Uterus (tissue), 4 donors: ENCODE data around the gene TSTD2. TPM values are rescaled to one million over a fixed set of nuclear protein-coding genes. Genes with fewer than 3 reads are reported as not detected.

Source experiments
- DNase-seq, 2 donors: peaks; one replicate each; pipeline ENCODE4 v3.0.0-alpha.2; 2019 to 2020
- H3K27ac ChIP-seq, 2 donors: fragments of 200-600 bp; sonication (generic); 1 replicate in 1 of 2; 2 replicates in 1 of 2; pipeline ENCODE4 v1.5.1; 2016 to 2018
- H3K27me3 ChIP-seq, 2 donors: fragments of 200-600 bp; sonication (generic); one replicate each; pipeline ENCODE4 v1.5.1; 2018 to 2019; ENCODE audit warnings: control low read depth in 1 of 2
- H3K36me3 ChIP-seq, 2 donors: fragments of 200-600 bp; sonication (generic); one replicate each; pipeline ENCODE4 v1.5.1; 2019; ENCODE audit warnings: control low read depth in 1 of 2
- H3K4me1 ChIP-seq, 2 donors: fragments of 200-600 bp; sonication (generic); one replicate each; pipeline ENCODE4 v1.5.1; 2018 to 2019; ENCODE audit warnings: control low read depth in 1 of 2
- H3K4me3 ChIP-seq, 2 donors: fragments of 200-600 bp; sonication (generic); 1 replicate in 1 of 2; 2 replicates in 1 of 2; pipeline ENCODE4 v1.5.1; 2018 to 2019; ENCODE audit warnings: mild to moderate bottlenecking in 1 of 2
- H3K9me3 ChIP-seq, 2 donors: fragments of 200-600 bp; sonication (generic); one replicate each; pipeline ENCODE4 v1.5.1; 2019; ENCODE audit warnings: control low read depth in 1 of 2
- CTCF ChIP-seq, 4 experiments: fragments of 200-600 bp in 2 of 4; fragments of 450-650 bp in 2 of 4; sonication (generic) in 2 of 4; IDR thresholded peaks; one replicate each; pipeline ENCODE4 v1.5.1; 2016 to 2019; ENCODE audit warnings: antibody characterized with exemption in 4 of 4, mild to moderate bottlenecking in 2 of 4, moderate library complexity in 1 of 4
- POLR2A ChIP-seq, 2 donors: fragments of 450-650 bp; IDR thresholded peaks; one replicate each; pipeline ENCODE4 v1.6.1; 2016; ENCODE audit warnings: antibody characterized with exemption in 2 of 2, mild to moderate bottlenecking in 1 of 2, moderate library complexity in 1 of 2
- intact Hi-C: fragments of 100-400 bp; cut with DNase I; formaldehyde crosslinking; loops from one replicate; pipeline ENCODE4 v1.15.1; 2023; ENCODE audit warnings: low total_unique reads
- total RNA-seq, 4 donors: library from RNA; depleted of rRNA in 3 of 4; stranded (reverse); fragments of >200 nt in 3 of 4; gene quantifications; one replicate each; pipeline versions ENCODE4 v1.1.0 to v1.2.4, GENCODE V29; 2014 to 2023
- donor health status: DM: yes; HTN: yes; CAD: no.

The TSTD2 gene
- total RNA-seq, 4 donors from 2014 or later: 9.0 to 35.8 (median 28.2) TPM

GRCh38 chr9:97670586-97670985, 37.4 kb upstream of the TSTD2 start:
- no peak for DNase-seq
- intact Hi-C loops: no loop called here
- H3K36me3 ChIP-seq: no peaks in the 10 kb centered on the region
- H3K4me3 ChIP-seq: no peak overlapping the region
- H3K27me3 ChIP-seq: no peaks in the 10 kb centered on the region
- H3K9me3 ChIP-seq: no peaks in the 10 kb centered on the region
- TF ChIP-seq CTCF (IDR thresholded peaks at IDR 0.05) (no peak), POLR2A (IDR thresholded peaks at IDR 0.05) (no peak)
- H3K27ac ChIP-seq: no peak overlapping the region
- H3K4me1 ChIP-seq: no peaks in the 10 kb centered on the region

DNA sequence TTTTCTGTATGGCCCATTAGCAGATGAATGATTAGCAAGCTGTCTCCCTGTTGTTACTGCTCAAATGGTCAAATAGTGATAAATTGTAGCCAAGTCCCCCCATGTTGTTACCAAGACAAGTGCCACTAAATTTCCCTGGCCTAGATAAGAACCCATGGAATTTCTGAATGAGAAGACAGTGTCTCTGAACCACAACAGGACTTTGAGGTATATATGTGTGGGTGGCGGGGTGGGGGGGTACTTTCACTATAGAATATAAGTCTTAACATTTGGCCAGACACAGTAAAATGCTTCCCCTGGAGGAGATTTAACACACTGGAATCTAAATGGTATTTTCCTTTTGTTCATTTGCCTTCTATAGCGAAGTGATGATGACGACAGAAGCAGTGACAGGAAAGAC, 35.3 kb upstream of the TSTD2 start:
- intact Hi-C loops: no loop called here
- H3K36me3 ChIP-seq: no peaks in the 10 kb centered on the region
- TF ChIP-seq POLR2A (IDR thresholded peaks at IDR 0.05) (no peak), CTCF (IDR thresholded peaks at IDR 0.05) (no peak)
- H3K27ac ChIP-seq: no peak overlapping the region
- no peaks in the 10 kb centered on the region for H3K4me1 ChIP-seq
- DNase-seq: no peak
- no peaks in the 10 kb centered on the region for H3K27me3 ChIP-seq
- H3K9me3 ChIP-seq: no peaks in the 10 kb centered on the region
- no peak overlapping the region for H3K4me3 ChIP-seq

- DNase-seq: no peak
- H3K4me1 ChIP-seq: no peaks in the 10 kb centered on the region
- no peaks in the 10 kb centered on the region for H3K36me3 ChIP-seq
- intact Hi-C loops: no loop called here
- TF ChIP-seq CTCF (IDR thresholded peaks at IDR 0.05): no peak
- TF ChIP-seq POLR2A (IDR thresholded peaks at IDR 0.05): no peak
- no peak overlapping the region for H3K27ac ChIP-seq
- no peak overlapping the region for H3K4me3 ChIP-seq
- no peaks in the 10 kb centered on the region for H3K9me3 ChIP-seq
- no peaks in the 10 kb centered on the region for H3K27me3 ChIP-seq
Observed at GRCh38 chr9:97666907-97667686, 33.9 kb upstream of the TSTD2 start.

- intact Hi-C loops: no loop called here
- no peaks in the 10 kb centered on the region for H3K9me3 ChIP-seq
- no peak for TF ChIP-seq CTCF (IDR thresholded peaks at IDR 0.05)
- no peaks in the 10 kb centered on the region for H3K36me3 ChIP-seq
- no peak overlapping the region for H3K4me3 ChIP-seq
- no peaks in the 10 kb centered on the region for H3K27me3 ChIP-seq
- no peaks in the 10 kb centered on the region for H3K4me1 ChIP-seq
- no peak for DNase-seq
- H3K27ac ChIP-seq: no peak overlapping the region
Observed at GRCh38 chr9:97665742-97666141, 32.6 kb upstream of the TSTD2 start.

- Histone ChIP-seq H3K9me3 (no peaks in the 10 kb centered on the region), H3K36me3 (no peaks in the 10 kb centered on the region), H3K4me1 (no peaks in the 10 kb centered on the region), H3K27ac (no peak overlapping the region), H3K4me3 (no peak overlapping the region), H3K27me3 (no peaks in the 10 kb centered on the region)
- DNase-seq: no peak
- intact Hi-C loops: no loop called here
- no peak for TF ChIP-seq CTCF (IDR thresholded peaks at IDR 0.05)
- no peak for TF ChIP-seq POLR2A (IDR thresholded peaks at IDR 0.05)
Observed at GRCh38 chr9:97660847-97661246, 27.7 kb upstream of the TSTD2 start.
